Adipose tissue (tissue), 3 donors: ENCODE results near the gene ALOX15B. TPM values are rescaled to one million over a fixed set of nuclear protein-coding genes. Genes with fewer than 3 reads are reported as not detected.
"Not testable (repeated sequence)": the region's sequence is repeated elsewhere in the genome, so short reads cannot be mapped to it uniquely, and the experiment has no call there.

Source experiments
- H3K27ac ChIP-seq: one replicate; pipeline ENCODE4 v1.5.1; 2013; ENCODE audit warnings: low read depth, low read length
- WGBS, 3 donors: extraction: QIAGEN DNeasy Blood & Tissue Kit; methylation state at CpG; one replicate each; pipeline ENCODE4 v1.1.7; 2013; 5-methylcytosine and 5-hydroxymethylcytosine counted together
- polyA plus RNA-seq, 3 donors: library from polyadenylated mRNA; stranded (reverse); fragments of 200-250 nt; gene quantifications; one replicate each; pipeline ENCODE4 v1.2.3, GENCODE V29; 2013
- donor health status: healthy with polysubstance abuse.
- donor health status: Bipolar disorder and iron deficiency.
- donor health status: healthy.

The ALOX15B gene
- polyA plus RNA-seq, 3 donors, result 0.71 to 1.2 (median 1.0) TPM

DNA sequence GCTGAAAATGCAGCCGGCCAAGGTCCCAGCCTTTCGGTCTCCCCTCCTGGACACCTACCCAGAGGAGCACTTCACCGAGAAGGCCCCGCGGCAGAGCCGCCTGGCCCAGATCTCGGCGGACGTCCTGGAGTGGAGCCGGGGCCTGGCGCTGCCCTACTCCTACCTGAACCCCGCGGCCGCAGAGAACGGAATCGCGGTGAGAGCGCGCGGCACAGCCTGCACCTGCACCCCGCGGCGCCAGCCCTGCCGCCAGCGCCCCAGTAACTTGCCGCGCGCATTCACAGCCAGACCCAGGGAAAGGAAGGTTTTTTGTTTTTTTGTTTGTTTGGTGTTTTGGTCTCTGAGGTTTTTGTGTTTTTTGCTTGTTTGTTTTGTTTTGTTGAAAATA is 33.5 kb downstream of the ALOX15B start:
- 5 to 14% (median 12%) methylated on average over 27 to 28 of the region's 28 CpGs for WGBS, 3 donors
- no peak overlapping the region for H3K27ac ChIP-seq

- H3K27ac ChIP-seq, result no peak overlapping the region
- 4 to 5% (median 5%) methylated on average over 39 to 40 of the region's 40 CpGs for WGBS, 3 donors
Observed at GRCh38 chr17:8072729-8073461, 34.0 kb downstream of the ALOX15B start.

GRCh38 chr17:8073627-8074484 is 35.0 kb downstream of the ALOX15B start:
- H3K27ac ChIP-seq, result no peak overlapping the region
- 6 to 7% (median 6%) methylated on average over 28 of the region's 28 CpGs for WGBS, 3 donors

- WGBS, 3 donors, result 44 to 56% (median 48%) methylated on average over 7 of the region's 7 CpGs
- no peak overlapping the region for H3K27ac ChIP-seq
Observed at GRCh38 chr17:8074554-8074953, 35.7 kb downstream of the ALOX15B start.

DNA sequence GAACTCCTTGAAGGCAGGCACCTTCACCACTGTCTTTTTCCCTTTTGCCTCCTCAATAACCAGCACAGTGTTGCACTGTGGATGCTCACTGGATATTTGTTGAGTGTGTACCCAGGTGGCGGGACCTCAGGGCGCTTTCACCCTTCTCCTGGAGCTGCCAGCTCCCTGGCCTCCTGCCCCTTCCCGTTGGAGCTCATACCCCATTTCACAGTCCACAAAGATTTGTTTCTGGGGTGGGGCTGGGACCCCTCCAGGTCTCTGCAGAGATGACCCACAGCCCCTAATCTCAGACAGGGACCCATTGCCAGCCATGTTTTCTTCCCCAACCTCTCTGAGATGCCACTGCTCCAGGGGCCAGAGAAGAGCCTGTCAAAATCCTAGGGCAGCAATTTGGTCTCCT is 36.2 kb downstream of the ALOX15B start:
- WGBS, 3 donors, result 79 to 92% (median 85%) methylated on average over 3 of the region's 3 CpGs
- no peak overlapping the region for H3K27ac ChIP-seq

- 87 to 95% (median 93%) methylated on average over 14 of the region's 14 CpGs for WGBS, 3 donors
Observed at GRCh38 chr17:8075574-8076342, 36.9 kb downstream of the ALOX15B start.

DNA sequence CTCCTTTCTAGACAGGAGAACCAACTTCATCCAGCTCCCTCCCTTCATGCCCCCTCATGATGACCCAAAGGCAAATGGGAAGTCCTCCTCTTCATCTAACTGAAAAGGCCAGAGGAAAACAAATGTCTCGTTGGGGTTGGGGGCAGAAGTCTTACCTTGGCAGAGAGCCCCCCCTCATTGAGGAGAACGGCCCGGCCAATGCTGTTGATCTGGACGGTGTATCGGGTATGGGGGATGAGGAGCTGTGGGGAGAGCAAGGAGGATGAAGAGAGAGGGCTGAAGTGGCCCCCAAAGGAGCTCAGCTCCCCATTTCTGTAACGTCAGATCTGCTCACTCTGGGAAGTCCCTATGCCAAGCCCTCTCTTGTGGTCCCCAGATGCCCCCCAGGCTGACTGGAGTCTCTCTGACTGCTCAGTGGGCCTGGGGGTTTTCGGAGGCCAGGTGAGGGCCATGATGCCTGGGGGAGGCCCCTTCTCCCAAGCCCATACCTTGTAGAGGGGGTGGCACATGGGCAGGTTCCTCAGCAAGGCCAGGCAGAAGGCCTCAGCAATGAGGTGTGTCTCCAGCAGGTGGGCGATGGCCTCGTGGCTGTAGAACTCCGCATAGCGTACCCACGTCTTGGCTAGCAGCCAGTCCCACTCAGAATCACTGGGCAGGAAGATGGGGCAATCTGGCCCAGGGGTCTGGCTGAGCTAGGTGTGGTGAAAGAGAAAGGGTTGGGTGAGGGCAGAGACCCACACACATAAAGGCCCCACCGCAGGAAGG is 37.8 kb downstream of the ALOX15B start:
- H3K27ac ChIP-seq, result no peak overlapping the region
- 78 to 80% (median 79%) methylated on average over 13 of the region's 13 CpGs for WGBS, 3 donors

More at GRCh38 chr17:8075574-8076342, 36.9 kb downstream of the ALOX15B start:
- H3K27ac ChIP-seq, result no peak overlapping the region

GRCh38 chr17:8077939-8078338 is 39.1 kb downstream of the ALOX15B start:
- 83 to 91% (median 87%) methylated on average over 4 to 5 of the region's 5 CpGs for WGBS, 3 donors
- H3K27ac ChIP-seq, result not testable (repeated sequence)

GRCh38 chr17:8079291-8080207 is 40.7 kb downstream of the ALOX15B start:
- no peak overlapping the region for H3K27ac ChIP-seq
- 0 to 2% (median 1%) methylated on average over 69 to 87 of the region's 87 CpGs for WGBS, 3 donors

DNA sequence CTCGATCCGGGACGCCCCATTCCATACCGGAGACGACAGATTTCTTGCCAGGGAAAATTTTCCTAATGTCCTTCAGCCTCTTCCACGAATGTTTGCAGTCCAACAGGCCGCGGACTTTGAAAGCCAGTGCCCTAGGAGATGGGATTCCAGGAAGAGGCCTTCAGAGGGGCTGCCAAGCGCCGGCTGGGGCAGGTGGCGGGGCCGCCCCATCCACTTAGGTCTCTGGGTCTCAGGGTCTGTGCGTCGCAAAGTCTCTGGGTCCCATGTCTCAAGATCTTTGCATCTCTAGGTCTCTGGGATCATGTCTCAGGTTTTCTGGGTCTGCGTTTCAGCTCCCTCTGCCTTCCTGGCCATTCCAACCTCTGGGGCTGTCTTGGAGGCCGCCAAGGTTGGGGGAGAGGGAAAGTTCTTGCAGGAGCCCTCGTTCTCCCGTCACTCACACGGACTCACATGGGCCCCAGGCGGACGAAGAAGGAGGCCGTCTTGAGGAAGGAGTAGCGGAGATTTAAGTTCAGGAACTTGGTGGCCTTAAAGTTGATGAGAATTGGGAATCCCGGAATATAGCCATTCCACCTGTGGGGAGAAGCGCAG is 41.4 kb downstream of the ALOX15B start:
- no peak overlapping the region for H3K27ac ChIP-seq
- 25 to 29% (median 26%) methylated on average over 25 of the region's 25 CpGs for WGBS, 3 donors

GRCh38 chr17:8080799-8081219 is 42.0 kb downstream of the ALOX15B start:
- WGBS, 3 donors, result 54 to 74% (median 64%) methylated on average over 16 to 17 of the region's 17 CpGs
- no peak overlapping the region for H3K27ac ChIP-seq

DNA sequence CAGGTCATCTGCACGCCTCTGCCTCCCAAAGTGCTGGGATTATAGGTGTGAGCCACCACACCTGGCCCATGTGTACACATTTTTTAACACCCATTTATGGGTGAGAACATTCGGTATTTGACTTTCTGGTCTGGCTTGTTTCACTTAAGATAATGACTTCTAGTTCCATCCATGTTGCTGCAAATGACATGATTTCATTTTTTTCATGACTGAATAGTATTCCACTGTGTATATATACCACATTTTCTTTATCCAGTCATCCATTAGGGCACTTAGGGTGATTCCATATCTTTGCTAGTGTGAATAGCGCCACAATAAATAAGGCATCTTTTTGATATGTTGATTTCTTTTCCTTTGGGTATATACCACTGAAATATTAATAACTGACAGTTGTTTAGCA is 43.0 kb downstream of the ALOX15B start:
- 87 to 93% (median 90%) methylated on average over 3 of the region's 3 CpGs for WGBS, 3 donors
- H3K27ac ChIP-seq, result no peak overlapping the region

- 79 to 85% (median 80%) methylated on average over 10 of the region's 10 CpGs for WGBS, 3 donors
- no peak overlapping the region for H3K27ac ChIP-seq
Observed at GRCh38 chr17:8082292-8082691, 43.4 kb downstream of the ALOX15B start.

- WGBS, 3 donors, result 84 to 88% (median 85%) methylated on average over 6 of the region's 6 CpGs
- H3K27ac ChIP-seq, result no peak overlapping the region
Observed at GRCh38 chr17:8084250-8084649, 45.4 kb downstream of the ALOX15B start.

DNA sequence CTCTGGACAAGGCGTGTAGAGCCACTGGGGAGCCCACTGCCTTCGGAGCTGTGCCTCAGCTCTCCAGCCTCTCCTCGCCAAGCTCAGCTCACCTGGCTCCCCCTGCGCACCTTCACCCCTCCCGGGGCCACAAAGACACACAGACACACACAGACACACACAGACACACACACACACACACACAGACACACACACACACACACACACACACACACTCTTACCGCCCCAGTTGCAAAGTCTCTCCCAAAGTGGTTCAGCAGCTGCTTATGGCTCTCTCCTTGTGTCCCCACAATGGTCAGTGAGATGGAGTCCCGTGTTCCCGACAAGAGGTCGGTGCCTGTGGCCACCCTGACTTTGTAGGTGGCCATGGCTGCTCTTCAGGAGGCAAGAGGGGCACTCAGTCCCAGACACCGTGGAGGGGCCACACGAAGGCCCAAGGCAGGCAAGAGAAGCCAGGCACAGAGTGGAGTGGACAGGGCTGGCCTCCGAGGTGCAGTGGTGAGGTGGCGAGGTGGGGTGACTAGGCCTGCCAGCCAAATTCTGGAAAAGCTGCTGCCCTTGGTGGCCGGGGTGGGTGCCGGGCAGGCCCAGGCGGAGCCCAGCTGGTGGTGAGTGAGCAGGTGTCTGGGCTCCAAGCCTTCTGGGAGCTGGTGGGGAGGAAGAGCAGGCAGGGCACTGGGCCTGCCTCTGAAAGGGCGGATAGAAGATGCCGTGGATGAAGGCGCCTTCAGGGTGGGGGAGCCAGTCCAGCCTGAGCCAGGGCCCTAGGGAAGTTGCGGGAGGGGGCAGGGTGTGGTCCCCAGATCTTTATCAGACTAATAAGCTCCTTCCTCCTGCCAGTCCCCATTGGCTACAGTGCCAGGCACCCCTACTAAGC is 48.5 kb downstream of the ALOX15B start, which contains the start of gene ALOX12B:
TSS of gene ALOX12B (minus strand) at position 642 of the 877 bp plus-strand sequence. CDS start at position 368, 274 bp downstream.
- H3K27ac ChIP-seq, result no peak within 1 kb of the TSS
- WGBS, 3 donors, result 78 to 84% (median 82%) methylated on average over 16 to 20 of the region's 20 CpGs

DNA sequence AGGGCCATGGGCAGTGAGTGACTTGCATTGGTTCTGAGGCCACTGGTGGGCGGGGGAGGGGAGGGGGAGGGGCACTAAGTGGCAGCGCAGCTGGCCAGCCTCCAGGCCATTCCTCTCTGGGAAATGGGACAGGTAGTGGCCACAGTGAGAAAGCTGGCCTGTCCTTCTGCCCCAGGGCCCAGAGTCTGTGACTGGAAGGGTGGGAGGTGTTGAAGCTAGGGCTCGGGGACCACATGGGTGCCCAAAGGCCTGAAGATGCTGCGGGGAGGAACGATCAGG is 49.0 kb downstream of the ALOX15B start:
- no peak overlapping the region for H3K27ac ChIP-seq
- WGBS, 3 donors, result 66 to 82% (median 75%) methylated on average over 5 of the region's 5 CpGs
